Body of pancreas (tissue), 4 donors: ENCODE measurements around the gene KLHDC4. TPM values are rescaled to one million over a fixed set of nuclear protein-coding genes. Genes with fewer than 3 reads are reported as not detected.

ENCODE experiments used
- ATAC-seq: fragments of 150-250 bp; one replicate; pipeline ENCODE4 v1.9.1; 2016
- DNase-seq, 4 donors: peaks; one replicate each; pipeline ENCODE4 v3.0.0-alpha.2; 2019
- H3K27ac ChIP-seq, 4 donors: fragments of 200-600 bp; sonication (generic); 1 replicate in 3 of 4; 2 replicates in 1 of 4; pipeline versions ENCODE4 v1.5.1 to v1.6.1; 2016 to 2019; ENCODE audit warnings: mild to moderate bottlenecking in 1 of 4, mixed read lengths in 1 of 4, moderate library complexity in 1 of 4
- H3K27me3 ChIP-seq, 2 donors: fragments of 200-600 bp; sonication (generic); one replicate each; pipeline ENCODE4 v1.6.0; 2016; ENCODE audit warnings: mild to moderate bottlenecking in 1 of 2
- H3K36me3 ChIP-seq, 2 donors: fragments of 200-600 bp; sonication (generic); replicated peaks in 1 of 2; 2 replicates each; pipeline ENCODE4 v1.5.1; 2016; ENCODE audit warnings: low read depth in 2 of 2; ENCODE audit not compliant: insufficient read depth in 1 of 2
- H3K4me1 ChIP-seq: fragments of 200-600 bp; sonication (generic); one replicate; pipeline ENCODE4 v1.6.0; 2016
- H3K4me3 ChIP-seq, 2 donors: fragments of 200-600 bp; sonication (generic); 1 replicate in 1 of 2; 2 replicates in 1 of 2; pipeline ENCODE4 v1.5.1; 2016 to 2019
- H3K9me3 ChIP-seq, 3 donors: fragments of 200-600 bp; sonication (generic); 1 replicate in 2 of 3; 2 replicates in 1 of 3; pipeline ENCODE4 v1.5.1; 2016
- CTCF ChIP-seq, 7 experiments: fragments of 450-650 bp in 4 of 7; fragments of 200-600 bp in 3 of 7; sonication (generic) in 3 of 7; IDR thresholded peaks; one replicate each; pipeline ENCODE4 v1.5.1; 2016 to 2019; ENCODE audit warnings: antibody characterized with exemption in 7 of 7
- POLR2A ChIP-seq, 3 donors: fragments of 450-650 bp; IDR thresholded peaks; one replicate each; pipeline ENCODE4 v1.6.1; 2016; ENCODE audit warnings: antibody characterized with exemption in 3 of 3, mild to moderate bottlenecking in 2 of 3
- WGBS, 2 donors: methylation state at CpG; one replicate each; pipeline ENCODE4 v1.1.5; 2017; 5-methylcytosine and 5-hydroxymethylcytosine counted together
- intact Hi-C: fragments of 100-400 bp; cut with DNase I; formaldehyde crosslinking; loops from one replicate; pipeline ENCODE4 v1.15.1; 2023
- total RNA-seq, 2 donors: library from RNA; depleted of rRNA; stranded (reverse); fragments of >200 nt; gene quantifications; one replicate each; pipeline ENCODE4 v1.1.0, GENCODE V29; 2016

The KLHDC4 gene
- total RNA-seq, 2 donors from 2014 or later = 25.4 to 82.1 TPM

- intact Hi-C loops = no loop called here
- DNase-seq (no peak), ATAC-seq (no peak)
- no peaks in the 10 kb centered on the region for H3K9me3 ChIP-seq
- no peaks in the 10 kb centered on the region for H3K36me3 ChIP-seq
- no peak overlapping the region for H3K4me3 ChIP-seq
- no peaks in the 10 kb centered on the region for H3K4me1 ChIP-seq
- WGBS, 2 donors = 89 to 93% methylated on average over 12 to 15 of the region's 16 CpGs
- H3K27ac ChIP-seq = no peak overlapping the region
- no peaks in the 10 kb centered on the region for H3K27me3 ChIP-seq
- TF ChIP-seq POLR2A (IDR thresholded peaks at IDR 0.05) (no peak), CTCF (IDR thresholded peaks at IDR 0.05) (no peak)
These were observed 72.0 kb downstream of the KLHDC4 start for GRCh38 chr16:87693827-87694226.

GRCh38 chr16:87692756-87693155 is 73.0 kb downstream of the KLHDC4 start:
- no peaks in the 10 kb centered on the region for H3K4me1 ChIP-seq
- H3K36me3 ChIP-seq = no peaks in the 10 kb centered on the region
- ATAC-seq = no peak
- TF ChIP-seq POLR2A (IDR thresholded peaks at IDR 0.05) (no peak), CTCF (IDR thresholded peaks at IDR 0.05) (no peak)
- no peaks in the 10 kb centered on the region for H3K27me3 ChIP-seq
- WGBS, 2 donors = 67 to 80% methylated on average over 2 to 5 of the region's 12 CpGs
- H3K9me3 ChIP-seq = no peaks in the 10 kb centered on the region
- intact Hi-C loops = no loop called here
- no peak overlapping the region for H3K27ac ChIP-seq
- no peak for DNase-seq
- no peak overlapping the region for H3K4me3 ChIP-seq

GRCh38 chr16:87692176-87692575 is 73.6 kb downstream of the KLHDC4 start:
- intact Hi-C loops = no loop called here

GRCh38 chr16:87691686-87692079 is 74.1 kb downstream of the KLHDC4 start:
- Histone ChIP-seq H3K9me3 (no peaks in the 10 kb centered on the region), H3K36me3 (no peaks in the 10 kb centered on the region), H3K4me3 (no peak overlapping the region), H3K27ac (no peak overlapping the region), H3K4me1 (no peaks in the 10 kb centered on the region), H3K27me3 (no peaks in the 10 kb centered on the region)
- 55 to 63% methylated on average over 13 to 14 of the region's 14 CpGs for WGBS, 2 donors
- TF ChIP-seq POLR2A (IDR thresholded peaks at IDR 0.05) (no peak), CTCF (IDR thresholded peaks at IDR 0.05) (no peak)
- intact Hi-C loops = no loop called here
- no peak for DNase-seq
- ATAC-seq = no peak

More at GRCh38 chr16:87692176-87692575, 73.6 kb downstream of the KLHDC4 start:
- 62% methylated on average over 7 of the region's 7 CpGs; no CpG with 5 or more reads in 1 of the 2 donors for whole genome bisulfite sequencing, 2 donors
- no peak for TF ChIP-seq CTCF (IDR thresholded peaks at IDR 0.05)
- TF ChIP-seq POLR2A (IDR thresholded peaks at IDR 0.05) = no peak
- no peaks in the 10 kb centered on the region for H3K9me3 ChIP-seq
- H3K36me3 ChIP-seq = no peaks in the 10 kb centered on the region
- no peaks in the 10 kb centered on the region for H3K4me1 ChIP-seq
- DNase-seq = no peak
- no peak overlapping the region for H3K4me3 ChIP-seq
- H3K27me3 ChIP-seq = no peaks in the 10 kb centered on the region
- no peak for ATAC-seq
- H3K27ac ChIP-seq = no peak overlapping the region

- ATAC-seq (no peak), DNase-seq (no peak)
- no peaks in the 10 kb centered on the region for H3K27me3 ChIP-seq
- 56 to 73% methylated on average over 3 to 31 of the region's 33 CpGs for WGBS, 2 donors
- H3K27ac ChIP-seq = no peak overlapping the region
- H3K36me3 ChIP-seq = no peaks in the 10 kb centered on the region
- no peak for TF ChIP-seq CTCF (IDR thresholded peaks at IDR 0.05)
- no peak for TF ChIP-seq POLR2A (IDR thresholded peaks at IDR 0.05)
- no peaks in the 10 kb centered on the region for H3K4me1 ChIP-seq
- H3K9me3 ChIP-seq = no peaks in the 10 kb centered on the region
- H3K4me3 ChIP-seq = no peak overlapping the region
- intact Hi-C loops = no loop called here
These were observed 74.7 kb downstream of the KLHDC4 start for GRCh38 chr16:87690911-87691685.
